Measurements from ENCODE around the gene MPV17L. TPM values are rescaled to one million over a fixed set of nuclear protein-coding genes. Genes with fewer than 3 reads are reported as not detected.
"Not testable (repeated sequence)": the region's sequence is repeated elsewhere in the genome, so short reads cannot be mapped to it uniquely, and the experiment has no call there.

The MPV17L gene
- total RNA-seq (10 to 100 TPM in 1 of 2 donors, 1 to 10 TPM in 1; 7.5 to 10.7 TPM), polyA plus RNA-seq (ENCODE audit: insufficient read length in 2 of 2) (10 to 100 TPM; 10.9 to 17.2 TPM)
- long read RNA-seq, donor 1, full-length matches to known transcripts: 5 of 5 reads
- long read RNA-seq, donor 1, partial matches to known transcripts: 0 of 5 reads
- long read RNA-seq, donor 1, other reads (novel, unspliced or antisense): 0 of 5 reads
- long read RNA-seq, donor 2, partial matches to known transcripts: 0 of 1 reads
- long read RNA-seq, donor 2, other reads (novel, unspliced or antisense): 0 of 1 reads
- long read RNA-seq, donor 3, full-length matches to known transcripts: 2 of 2 reads
- long read RNA-seq, donor 3, partial matches to known transcripts: 0 of 2 reads
- long read RNA-seq, donor 3, other reads (novel, unspliced or antisense): 0 of 2 reads
- long read RNA-seq, donor 4, partial matches to known transcripts: 0 of 2 reads
- long read RNA-seq, donor 4, other reads (novel, unspliced or antisense): 0 of 2 reads

GRCh38 chr16:15395631-15396508 lies at the start of gene MPV17L:
Gene MPV17L (plus strand): TSS chr16:15395754. CDS start chr16:15395898, 144 bp downstream.
- not testable (repeated sequence) for H3K27ac ChIP-seq (ENCODE audit: low read depth, low read length); H3K27me3 ChIP-seq (ENCODE audit: control insufficient read depth, insufficient read depth, low read length); H3K4me1 ChIP-seq (ENCODE audit: control insufficient read depth, insufficient read depth, low read length); H3K36me3 ChIP-seq (ENCODE audit: control insufficient read depth, insufficient read depth, low read length); H3K9me3 ChIP-seq (ENCODE audit: control insufficient read depth, insufficient read depth, low read length)
- DNase-seq (ENCODE audit: low read depth in 4 of 6, low spot score in 6 of 6): peak; percentile 19 to 89 (median 26)
- H3K4me3 ChIP-seq (ENCODE audit: low read depth, low read length): peak within 1 kb of the TSS; percentile 39
- 3% methylated on average over 79 of the region's 79 CpGs for WGBS (ENCODE audit: insufficient coverage)

- no CpG with 5 or more reads among the region's 7 CpGs for WGBS (ENCODE audit: insufficient coverage)
These were observed 46.8 kb upstream of the MPV17L start for GRCh38 chr16:15348721-15349120.

DNA sequence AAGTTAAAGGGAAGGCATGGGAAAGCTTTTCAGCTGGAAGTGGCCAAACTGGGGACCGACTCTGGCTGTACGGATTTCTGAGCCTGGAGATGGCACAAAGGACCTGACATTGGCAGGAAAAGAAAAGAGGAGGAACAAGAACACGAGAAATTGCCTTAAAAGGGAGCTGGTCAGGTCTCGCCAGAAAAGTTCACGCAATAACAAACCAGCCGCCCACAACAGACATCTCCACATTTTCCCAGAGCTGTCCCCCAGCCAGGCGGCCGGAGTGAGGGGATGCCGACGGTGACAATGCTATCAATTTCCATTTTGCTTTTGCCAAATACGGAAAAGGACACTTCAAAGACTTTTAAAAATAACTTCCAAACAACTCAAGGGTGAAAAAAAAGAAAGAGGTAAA lies 44.3 kb upstream of the MPV17L start:
- DNase-seq (ENCODE audit: low read depth in 4 of 6, low spot score in 6 of 6); H3K9me3 ChIP-seq (ENCODE audit: control insufficient read depth, insufficient read depth, low read length); H3K4me1 ChIP-seq (ENCODE audit: control insufficient read depth, insufficient read depth, low read length); H3K27ac ChIP-seq (ENCODE audit: low read depth, low read length); H3K27me3 ChIP-seq (ENCODE audit: control insufficient read depth, insufficient read depth, low read length); H3K4me3 ChIP-seq (ENCODE audit: low read depth, low read length); H3K36me3 ChIP-seq (ENCODE audit: control insufficient read depth, insufficient read depth, low read length): not testable (repeated sequence)
- no CpG with 5 or more reads among the region's 11 CpGs for WGBS (ENCODE audit: insufficient coverage)

More at GRCh38 chr16:15348721-15349120, 46.8 kb upstream of the MPV17L start:
- H3K9me3 ChIP-seq (ENCODE audit: control insufficient read depth, insufficient read depth, low read length); H3K36me3 ChIP-seq (ENCODE audit: control insufficient read depth, insufficient read depth, low read length); H3K4me3 ChIP-seq (ENCODE audit: low read depth, low read length); H3K27ac ChIP-seq (ENCODE audit: low read depth, low read length); H3K27me3 ChIP-seq (ENCODE audit: control insufficient read depth, insufficient read depth, low read length); DNase-seq (ENCODE audit: low read depth in 4 of 6, low spot score in 6 of 6); H3K4me1 ChIP-seq (ENCODE audit: control insufficient read depth, insufficient read depth, low read length): not testable (repeated sequence)

DNA sequence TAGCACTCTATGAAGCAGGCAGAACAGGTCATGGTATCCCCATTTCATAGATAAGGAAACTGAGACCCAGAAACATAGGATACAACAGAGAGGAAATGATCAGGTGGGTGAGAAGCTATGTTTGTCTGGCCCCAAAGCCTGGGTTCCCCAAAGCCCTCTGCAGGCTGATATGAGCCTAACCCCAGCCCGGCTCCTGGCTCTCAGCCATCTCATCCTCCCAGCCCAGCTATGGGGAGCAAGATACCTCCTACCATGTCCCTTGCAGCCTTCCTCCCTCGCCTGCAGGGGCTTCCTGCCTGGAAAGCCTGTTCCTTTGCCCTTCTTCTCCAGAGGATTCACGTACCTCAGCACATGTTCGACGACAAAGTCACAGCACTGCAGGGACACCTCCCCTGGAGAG lies 43.8 kb upstream of the MPV17L start:
- not testable (repeated sequence) for H3K27me3 ChIP-seq (ENCODE audit: control insufficient read depth, insufficient read depth, low read length); H3K9me3 ChIP-seq (ENCODE audit: control insufficient read depth, insufficient read depth, low read length); H3K36me3 ChIP-seq (ENCODE audit: control insufficient read depth, insufficient read depth, low read length); H3K27ac ChIP-seq (ENCODE audit: low read depth, low read length); H3K4me3 ChIP-seq (ENCODE audit: low read depth, low read length); H3K4me1 ChIP-seq (ENCODE audit: control insufficient read depth, insufficient read depth, low read length); DNase-seq (ENCODE audit: low read depth in 4 of 6, low spot score in 6 of 6)
- no CpG with 5 or more reads among the region's 5 CpGs for WGBS (ENCODE audit: insufficient coverage)

DNA sequence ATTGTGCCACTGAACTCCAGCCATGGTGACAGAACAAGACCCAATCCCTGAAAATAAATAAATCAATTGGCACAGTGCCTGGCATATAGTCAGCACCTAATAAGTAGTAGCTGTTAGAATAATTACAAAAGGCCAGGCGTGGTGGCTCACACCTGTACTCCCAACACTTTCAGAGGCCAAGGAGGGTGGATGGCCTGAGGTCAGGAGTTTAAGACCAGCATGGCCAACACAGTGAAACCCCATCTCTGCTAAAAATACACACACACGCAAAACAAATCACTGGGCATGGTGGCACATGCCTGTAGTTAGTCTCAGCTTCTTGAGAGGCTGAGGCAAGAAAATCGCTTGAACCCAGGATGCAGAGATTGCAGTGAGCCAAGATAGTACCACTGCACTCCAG lies 42.7 kb upstream of the MPV17L start:
- H3K36me3 ChIP-seq (ENCODE audit: control insufficient read depth, insufficient read depth, low read length); H3K27me3 ChIP-seq (ENCODE audit: control insufficient read depth, insufficient read depth, low read length); DNase-seq (ENCODE audit: low read depth in 4 of 6, low spot score in 6 of 6); H3K9me3 ChIP-seq (ENCODE audit: control insufficient read depth, insufficient read depth, low read length); H3K4me3 ChIP-seq (ENCODE audit: low read depth, low read length); H3K27ac ChIP-seq (ENCODE audit: low read depth, low read length); H3K4me1 ChIP-seq (ENCODE audit: control insufficient read depth, insufficient read depth, low read length): not testable (repeated sequence)
- no CpG with 5 or more reads among the region's 3 CpGs for WGBS (ENCODE audit: insufficient coverage)

- not testable (repeated sequence) for H3K9me3 ChIP-seq (ENCODE audit: control insufficient read depth, insufficient read depth, low read length); DNase-seq (ENCODE audit: low read depth in 4 of 6, low spot score in 6 of 6); H3K4me1 ChIP-seq (ENCODE audit: control insufficient read depth, insufficient read depth, low read length); H3K27me3 ChIP-seq (ENCODE audit: control insufficient read depth, insufficient read depth, low read length); H3K36me3 ChIP-seq (ENCODE audit: control insufficient read depth, insufficient read depth, low read length); H3K4me3 ChIP-seq (ENCODE audit: low read depth, low read length); H3K27ac ChIP-seq (ENCODE audit: low read depth, low read length)
- WGBS (ENCODE audit: insufficient coverage): no CpG with 5 or more reads among the region's 2 CpGs
These were observed 40.7 kb upstream of the MPV17L start for GRCh38 chr16:15354846-15355245.

DNA sequence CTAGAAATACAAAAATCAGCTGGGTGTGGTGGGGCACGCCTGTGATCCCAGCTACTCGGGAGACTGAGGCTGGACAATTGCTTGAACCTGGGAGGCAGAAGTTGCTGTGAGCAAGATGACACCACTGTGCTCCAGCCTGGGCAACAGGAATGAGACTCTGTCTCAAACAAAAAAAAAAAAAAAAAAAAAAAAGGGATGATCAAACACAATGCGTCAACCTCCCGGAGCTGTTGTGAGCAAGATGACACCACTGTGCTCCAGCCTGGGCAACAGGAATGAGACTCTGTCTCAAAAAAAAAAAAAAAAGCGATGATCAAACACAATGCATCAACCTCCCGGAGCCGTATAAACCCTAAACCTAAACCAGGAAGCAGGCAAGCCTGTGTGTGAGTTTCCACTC lies 38.1 kb upstream of the MPV17L start:
- not testable (repeated sequence) for H3K4me1 ChIP-seq (ENCODE audit: control insufficient read depth, insufficient read depth, low read length); H3K27ac ChIP-seq (ENCODE audit: low read depth, low read length); H3K27me3 ChIP-seq (ENCODE audit: control insufficient read depth, insufficient read depth, low read length); H3K36me3 ChIP-seq (ENCODE audit: control insufficient read depth, insufficient read depth, low read length); DNase-seq (ENCODE audit: low read depth in 4 of 6, low spot score in 6 of 6); H3K4me3 ChIP-seq (ENCODE audit: low read depth, low read length); H3K9me3 ChIP-seq (ENCODE audit: control insufficient read depth, insufficient read depth, low read length)
- no CpG with 5 or more reads among the region's 7 CpGs for WGBS (ENCODE audit: insufficient coverage)

DNA sequence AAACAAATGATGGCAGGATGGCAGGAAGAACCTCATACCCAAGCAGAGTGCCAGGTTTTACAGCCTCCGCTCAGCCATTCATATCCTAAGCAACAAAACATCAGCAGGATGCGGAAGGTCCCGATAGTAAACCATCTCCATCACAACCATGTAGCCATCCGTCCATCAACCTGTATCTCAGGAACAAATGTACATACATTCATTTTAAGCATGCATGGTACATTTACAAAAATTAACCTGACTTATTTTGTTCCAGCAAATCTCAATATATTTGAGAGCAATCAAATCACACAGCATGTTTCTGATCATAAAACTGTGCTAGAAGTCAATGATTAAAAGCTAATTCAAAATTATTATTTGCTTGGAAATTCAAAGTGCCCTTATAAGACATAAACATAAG lies 17.4 kb upstream of the MPV17L start, which contains the start of gene NPIPA5:
TSS of gene NPIPA5 (minus strand) at position 101 of the 400 bp plus-strand sequence. CDS start at position 101, 0 bp downstream.
- H3K27ac ChIP-seq (ENCODE audit: low read depth, low read length); H3K9me3 ChIP-seq (ENCODE audit: control insufficient read depth, insufficient read depth, low read length); DNase-seq (ENCODE audit: low read depth in 4 of 6, low spot score in 6 of 6); H3K27me3 ChIP-seq (ENCODE audit: control insufficient read depth, insufficient read depth, low read length); H3K36me3 ChIP-seq (ENCODE audit: control insufficient read depth, insufficient read depth, low read length); H3K4me3 ChIP-seq (ENCODE audit: low read depth, low read length); H3K4me1 ChIP-seq (ENCODE audit: control insufficient read depth, insufficient read depth, low read length): not testable (repeated sequence)
- no CpG with 5 or more reads among the region's 4 CpGs for WGBS (ENCODE audit: insufficient coverage)

DNA sequence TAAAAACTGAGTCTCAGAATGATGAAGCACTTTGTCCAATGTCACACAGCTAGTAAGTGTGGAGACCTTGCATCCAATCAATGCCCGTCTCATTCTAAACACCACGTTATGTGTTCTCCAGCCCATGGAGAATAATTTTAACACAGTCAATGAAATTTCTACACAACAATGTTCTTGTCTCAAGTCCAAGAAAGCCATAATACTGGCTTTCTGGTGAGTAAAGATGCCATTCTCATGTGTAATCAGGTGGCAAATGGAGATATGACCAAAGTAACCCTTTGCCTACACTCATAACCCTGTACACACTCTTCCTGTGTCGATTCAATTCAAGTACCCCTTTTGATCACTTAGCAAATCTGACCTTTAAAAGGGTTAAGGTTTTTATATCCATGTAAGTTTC lies 12.7 kb upstream of the MPV17L start:
- H3K4me1 ChIP-seq (ENCODE audit: control insufficient read depth, insufficient read depth, low read length); H3K27me3 ChIP-seq (ENCODE audit: control insufficient read depth, insufficient read depth, low read length); H3K27ac ChIP-seq (ENCODE audit: low read depth, low read length); H3K4me3 ChIP-seq (ENCODE audit: low read depth, low read length); DNase-seq (ENCODE audit: low read depth in 4 of 6, low spot score in 6 of 6); H3K36me3 ChIP-seq (ENCODE audit: control insufficient read depth, insufficient read depth, low read length); H3K9me3 ChIP-seq (ENCODE audit: control insufficient read depth, insufficient read depth, low read length): not testable (repeated sequence)
- WGBS (ENCODE audit: insufficient coverage): no CpG with 5 or more reads among the region's 3 CpGs

All from spinal cord (tissue), 10 donors.